Osteoblast (primary cell): Measurements from ENCODE around the gene FOXO3. TPM values are rescaled to one million over a fixed set of nuclear protein-coding genes. Genes with fewer than 3 reads are reported as not detected.
A peak's percentile ranks its signal among the peaks of the same experiment; 100 is the strongest.

Experiments used
- DNase-seq: peaks from one replicate; pipeline ENCODE4 v3.0.0; 2011; ENCODE audit warnings: low spot score, mixed read lengths; ENCODE audit not compliant: insufficient read length; ENCODE audit errors: missing footprints
- H2AFZ ChIP-seq: 2 replicates; pipeline ENCODE4 v1.6.0; 2011; ENCODE audit warnings: mild to moderate bottlenecking, low read length
- H3K27ac ChIP-seq: 2 replicates; pipeline ENCODE4 v1.5.1; 2011; ENCODE audit warnings: mild to moderate bottlenecking, low read depth, low read length, moderate library complexity
- H3K27me3 ChIP-seq: 2 replicates; pipeline ENCODE4 v1.6.0; 2012; ENCODE audit warnings: mild to moderate bottlenecking, control low read depth, inconsistent platforms, low read length, moderate library complexity; ENCODE audit not compliant: insufficient read depth
- H3K36me3 ChIP-seq: 2 replicates; pipeline ENCODE4 v1.5.1; 2011; ENCODE audit warnings: mild to moderate bottlenecking, low read length, control low read depth, moderate library complexity; ENCODE audit not compliant: insufficient read depth
- H3K4me1 ChIP-seq: 2 replicates; pipeline ENCODE4 v1.5.1; 2011; ENCODE audit warnings: mild to moderate bottlenecking, low read length, control low read depth, moderate library complexity; ENCODE audit not compliant: insufficient read depth
- H3K4me2 ChIP-seq: 2 replicates; pipeline ENCODE4 v1.6.0; 2011; ENCODE audit warnings: mild to moderate bottlenecking, low read length; ENCODE audit not compliant: insufficient read depth
- H3K4me3 ChIP-seq: fragments of 200-600 bp; sonication (generic); 3 replicates; pipeline ENCODE4 v1.5.1; 2012; ENCODE audit warnings: mild to moderate bottlenecking, low read length, inconsistent platforms; ENCODE audit not compliant: insufficient read depth
- H3K79me2 ChIP-seq: 2 replicates; pipeline ENCODE4 v1.6.0; 2012; ENCODE audit warnings: mild to moderate bottlenecking, low read length, control low read depth, inconsistent platforms; ENCODE audit not compliant: insufficient read depth
- H3K9me3 ChIP-seq: 2 replicates; pipeline ENCODE4 v1.5.1; 2011; ENCODE audit warnings: low read depth, low read length, control low read depth
- H4K20me1 ChIP-seq: 2 replicates; pipeline ENCODE4 v1.6.0; 2012; ENCODE audit warnings: mild to moderate bottlenecking, low read length, control low read depth; ENCODE audit not compliant: insufficient read depth
- CTCF ChIP-seq: IDR thresholded peaks from 2 replicates; pipeline ENCODE4 v1.5.1; 2011; ENCODE audit warnings: mild to moderate bottlenecking, low read depth, low read length, moderate library complexity; ENCODE audit errors: extremely low read depth
- total RNA-seq: library from RNA; depleted of rRNA; stranded (reverse); fragments of >200 nt; gene quantifications from 2 replicates; pipeline ENCODE4 v1.2.3, GENCODE V29; 2012

The FOXO3 gene
- total RNA-seq, 1 donor = 53.2 TPM

GRCh38 chr6:108689272-108690161, 128.8 kb downstream of the FOXO3 start:
- H3K27ac ChIP-seq = no peak overlapping the region
- H3K36me3 ChIP-seq = no peaks in the 10 kb centered on the region
- no peak overlapping the region for H2AFZ ChIP-seq
- no peaks in the 10 kb centered on the region for H3K9me3 ChIP-seq
- no peak overlapping the region for H3K4me3 ChIP-seq
- H3K4me2 ChIP-seq = peak overlapping the region; percentile 8
- DNase-seq = peak; percentile 92
- H3K79me2 ChIP-seq = peaks cover 21% of the 10 kb centered on the region
- peaks cover 33% of the 10 kb centered on the region for H3K4me1 ChIP-seq
- H4K20me1 ChIP-seq = peaks cover 5% of the 10 kb centered on the region
- TF ChIP-seq CTCF = no peak
- no peaks in the 10 kb centered on the region for H3K27me3 ChIP-seq

GRCh38 chr6:108690326-108691049, 129.8 kb downstream of the FOXO3 start:
- Histone ChIP-seq H3K27me3 (no peaks in the 10 kb centered on the region), H2AFZ (no peak overlapping the region), H3K9me3 (no peaks in the 10 kb centered on the region), H3K79me2 (peaks cover 15% of the 10 kb centered on the region), H3K4me3 (no peak overlapping the region), H3K4me1 (peaks cover 26% of the 10 kb centered on the region), H3K4me2 (peak overlapping the region; percentile 31), H3K27ac (peak overlapping the region; percentile 37), H4K20me1 (peaks cover 3% of the 10 kb centered on the region), H3K36me3 (no peaks in the 10 kb centered on the region)
- TF ChIP-seq CTCF = no peak
- DNase-seq = no peak

- no peak for DNase-seq
- no peak overlapping the region for H3K4me3 ChIP-seq
- TF ChIP-seq CTCF = no peak
- no peaks in the 10 kb centered on the region for H3K36me3 ChIP-seq
- H2AFZ ChIP-seq = no peak overlapping the region
- no peaks in the 10 kb centered on the region for H3K27me3 ChIP-seq
- peaks cover 31% of the 10 kb centered on the region for H3K4me1 ChIP-seq
- no peak overlapping the region for H3K27ac ChIP-seq
- no peaks in the 10 kb centered on the region for H3K9me3 ChIP-seq
- H4K20me1 ChIP-seq = peaks cover 3% of the 10 kb centered on the region
- no peaks in the 10 kb centered on the region for H3K79me2 ChIP-seq
- no peak overlapping the region for H3K4me2 ChIP-seq
Observed at GRCh38 chr6:108693430-108694154, 132.9 kb downstream of the FOXO3 start.
